Upper lobe of right lung (tissue), 1 donor: ENCODE data around the gene KCTD1. TPM values are rescaled to one million over a fixed set of nuclear protein-coding genes. Genes with fewer than 3 reads are reported as not detected.

Experiments used
- ATAC-seq: fragments of 200-7000 bp; cut with Tn5 transposase; one replicate; pipeline ENCODE4 v1.9.1; 2020; ENCODE audit warnings: mild to moderate bottlenecking, moderate library complexity
- DNase-seq: peaks from one replicate; pipeline ENCODE4 v3.0.0-alpha.2; 2020
- H3K27ac ChIP-seq: fragments of 200-600 bp; one replicate; pipeline ENCODE4 v1.8.0; 2022
- H3K27me3 ChIP-seq: fragments of 200-600 bp; one replicate; pipeline ENCODE4 v1.8.0; 2022; ENCODE audit warnings: mild to moderate bottlenecking
- H3K36me3 ChIP-seq: fragments of 200-600 bp; one replicate; pipeline ENCODE4 v1.8.0; 2022
- H3K4me1 ChIP-seq: fragments of 200-600 bp; one replicate; pipeline ENCODE4 v1.8.0; 2022
- H3K4me3 ChIP-seq: fragments of 200-600 bp; one replicate; pipeline ENCODE4 v1.8.0; 2022; ENCODE audit warnings: mild to moderate bottlenecking
- H3K9me3 ChIP-seq: fragments of 200-600 bp; one replicate; pipeline ENCODE4 v1.8.0; 2022
- intact Hi-C: fragments of 100-400 bp; cut with DNase I; formaldehyde crosslinking; loops from one replicate; pipeline ENCODE4 v1.11.0; 2022
- total RNA-seq: library from RNA; stranded (reverse); fragmentation: NEBNext Ultra II Directional; extraction: Animal tissue kit (Norgen Biotek cat#: 25700); gene quantifications from one replicate; pipeline ENCODE4 v1.2.1, GENCODE V29; 2021
- TF ChIP-seq, protein P1 (sequence below): fragments of 200-600 bp; IDR thresholded peaks from one replicate; pipeline ENCODE4 v1.8.0; 2022; ENCODE audit warnings: antibody characterized with exemption
- donor health status: DM: no; HTN: yes; CAD: no; lungs with severe emphysema.

Gene KCTD1
- total RNA-seq, 1 donor from 2014 or later: 9.8 TPM

DNA sequence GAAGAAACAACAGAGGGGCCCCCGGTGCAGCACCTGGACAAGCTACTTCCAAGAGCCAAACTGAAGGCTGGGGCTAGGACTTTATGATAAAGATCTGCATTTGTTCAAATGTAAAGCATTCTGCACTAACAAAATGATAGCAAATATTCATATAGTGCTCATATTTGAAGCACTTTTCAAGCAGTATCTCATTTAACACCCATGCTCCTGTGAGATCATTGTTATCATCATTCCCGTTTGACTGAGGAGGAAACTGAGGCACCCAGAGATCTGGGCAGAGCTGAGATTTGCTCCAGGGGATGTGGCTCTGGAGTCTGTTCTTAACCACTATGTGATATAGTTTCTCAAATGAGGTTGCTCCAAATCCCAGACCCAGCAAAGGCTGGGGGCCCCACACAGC lies 9.8 kb downstream of the KCTD1 start:
- H3K36me3 ChIP-seq: no peaks in the 10 kb centered on the region
- peaks cover 3% of the 10 kb centered on the region for H3K4me1 ChIP-seq
- H3K9me3 ChIP-seq: no peaks in the 10 kb centered on the region
- DNase-seq (no peak), ATAC-seq (no peak)
- TF ChIP-seq, protein P1, sequence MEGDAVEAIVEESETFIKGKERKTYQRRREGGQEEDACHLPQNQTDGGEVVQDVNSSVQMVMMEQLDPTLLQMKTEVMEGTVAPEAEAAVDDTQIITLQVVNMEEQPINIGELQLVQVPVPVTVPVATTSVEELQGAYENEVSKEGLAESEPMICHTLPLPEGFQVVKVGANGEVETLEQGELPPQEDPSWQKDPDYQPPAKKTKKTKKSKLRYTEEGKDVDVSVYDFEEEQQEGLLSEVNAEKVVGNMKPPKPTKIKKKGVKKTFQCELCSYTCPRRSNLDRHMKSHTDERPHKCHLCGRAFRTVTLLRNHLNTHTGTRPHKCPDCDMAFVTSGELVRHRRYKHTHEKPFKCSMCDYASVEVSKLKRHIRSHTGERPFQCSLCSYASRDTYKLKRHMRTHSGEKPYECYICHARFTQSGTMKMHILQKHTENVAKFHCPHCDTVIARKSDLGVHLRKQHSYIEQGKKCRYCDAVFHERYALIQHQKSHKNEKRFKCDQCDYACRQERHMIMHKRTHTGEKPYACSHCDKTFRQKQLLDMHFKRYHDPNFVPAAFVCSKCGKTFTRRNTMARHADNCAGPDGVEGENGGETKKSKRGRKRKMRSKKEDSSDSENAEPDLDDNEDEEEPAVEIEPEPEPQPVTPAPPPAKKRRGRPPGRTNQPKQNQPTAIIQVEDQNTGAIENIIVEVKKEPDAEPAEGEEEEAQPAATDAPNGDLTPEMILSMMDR: no peak
- intact Hi-C loops: no loop called here
- no peak overlapping the region for H3K27ac ChIP-seq
- no peaks in the 10 kb centered on the region for H3K27me3 ChIP-seq
- H3K4me3 ChIP-seq: no peak overlapping the region

DNA sequence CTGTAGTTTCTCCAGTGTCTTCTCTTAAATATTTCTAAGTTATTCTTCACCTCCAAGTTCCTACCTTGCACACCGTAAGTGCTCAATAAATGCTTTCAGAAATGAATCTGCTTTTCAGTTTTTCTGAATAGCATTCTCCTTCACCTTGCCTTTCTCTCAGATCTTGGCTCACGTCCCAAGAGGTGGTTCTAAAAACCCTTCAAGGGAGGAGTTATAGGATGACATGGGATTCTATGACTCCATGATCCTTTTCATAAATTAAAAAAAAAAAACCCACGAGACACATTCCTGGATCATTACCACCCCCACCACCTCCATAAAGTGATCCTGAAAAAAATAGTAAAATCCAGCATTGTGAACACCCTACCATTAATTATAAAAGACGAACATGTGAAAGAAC lies 11.7 kb downstream of the KCTD1 start:
- H3K27me3 ChIP-seq: no peaks in the 10 kb centered on the region
- ATAC-seq (no peak), DNase-seq (no peak)
- TF ChIP-seq, protein P1: no peak
- no peak overlapping the region for H3K4me3 ChIP-seq
- H3K36me3 ChIP-seq: no peaks in the 10 kb centered on the region
- no peak overlapping the region for H3K27ac ChIP-seq
- H3K9me3 ChIP-seq: no peaks in the 10 kb centered on the region
- intact Hi-C loops: no loop called here
- H3K4me1 ChIP-seq: no peaks in the 10 kb centered on the region

DNA sequence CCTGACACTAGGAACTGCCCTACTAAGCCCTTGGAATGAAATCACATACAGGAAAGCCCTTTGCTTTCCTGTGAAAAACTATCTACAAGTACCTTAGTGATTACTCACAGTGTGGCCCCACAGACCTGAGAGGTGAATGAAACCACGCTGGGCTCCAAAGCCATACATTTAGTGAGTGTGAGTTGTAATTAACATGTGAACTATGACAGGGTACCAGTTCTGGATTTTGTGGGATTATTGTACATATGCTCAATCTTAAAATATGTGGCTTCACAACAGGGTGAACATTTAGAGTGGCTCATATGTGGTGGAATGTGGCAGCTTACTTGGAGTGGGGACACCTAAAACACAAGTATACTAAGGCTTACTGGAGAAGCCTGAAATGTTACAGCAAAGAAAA lies 12.3 kb downstream of the KCTD1 start:
- ATAC-seq (no peak), DNase-seq (no peak)
- no peak overlapping the region for H3K4me3 ChIP-seq
- H3K27me3 ChIP-seq: no peaks in the 10 kb centered on the region
- TF ChIP-seq, protein P1: no peak
- intact Hi-C loops: no loop called here
- H3K9me3 ChIP-seq: no peaks in the 10 kb centered on the region
- H3K36me3 ChIP-seq: no peaks in the 10 kb centered on the region
- no peak overlapping the region for H3K27ac ChIP-seq
- H3K4me1 ChIP-seq: no peaks in the 10 kb centered on the region

DNA sequence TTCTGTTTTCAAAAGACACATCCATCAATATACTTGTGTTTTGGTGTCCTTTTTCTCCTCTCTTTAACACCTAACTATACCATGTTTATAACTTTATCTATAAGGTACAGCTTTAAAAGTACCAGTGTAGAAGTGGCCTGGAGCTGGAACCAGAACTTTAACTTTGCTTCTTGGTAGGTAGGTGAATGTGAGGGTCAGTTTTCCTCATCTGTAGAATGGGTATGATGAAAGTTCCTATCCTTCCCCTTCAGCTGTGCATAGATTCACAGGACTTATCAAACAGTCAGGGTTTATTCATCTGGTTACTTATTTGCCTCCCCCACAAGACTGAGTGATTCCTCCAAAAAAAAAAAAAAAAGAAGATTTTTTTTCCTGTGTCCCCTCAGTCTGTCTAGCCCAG lies 12.7 kb downstream of the KCTD1 start:
- Histone ChIP-seq H3K4me1 (no peaks in the 10 kb centered on the region), H3K27ac (no peak overlapping the region), H3K4me3 (no peak overlapping the region), H3K27me3 (no peaks in the 10 kb centered on the region), H3K9me3 (no peaks in the 10 kb centered on the region), H3K36me3 (no peaks in the 10 kb centered on the region)
- intact Hi-C loops: no loop called here
- TF ChIP-seq, protein P1: no peak
- ATAC-seq (no peak), DNase-seq (no peak)

DNA sequence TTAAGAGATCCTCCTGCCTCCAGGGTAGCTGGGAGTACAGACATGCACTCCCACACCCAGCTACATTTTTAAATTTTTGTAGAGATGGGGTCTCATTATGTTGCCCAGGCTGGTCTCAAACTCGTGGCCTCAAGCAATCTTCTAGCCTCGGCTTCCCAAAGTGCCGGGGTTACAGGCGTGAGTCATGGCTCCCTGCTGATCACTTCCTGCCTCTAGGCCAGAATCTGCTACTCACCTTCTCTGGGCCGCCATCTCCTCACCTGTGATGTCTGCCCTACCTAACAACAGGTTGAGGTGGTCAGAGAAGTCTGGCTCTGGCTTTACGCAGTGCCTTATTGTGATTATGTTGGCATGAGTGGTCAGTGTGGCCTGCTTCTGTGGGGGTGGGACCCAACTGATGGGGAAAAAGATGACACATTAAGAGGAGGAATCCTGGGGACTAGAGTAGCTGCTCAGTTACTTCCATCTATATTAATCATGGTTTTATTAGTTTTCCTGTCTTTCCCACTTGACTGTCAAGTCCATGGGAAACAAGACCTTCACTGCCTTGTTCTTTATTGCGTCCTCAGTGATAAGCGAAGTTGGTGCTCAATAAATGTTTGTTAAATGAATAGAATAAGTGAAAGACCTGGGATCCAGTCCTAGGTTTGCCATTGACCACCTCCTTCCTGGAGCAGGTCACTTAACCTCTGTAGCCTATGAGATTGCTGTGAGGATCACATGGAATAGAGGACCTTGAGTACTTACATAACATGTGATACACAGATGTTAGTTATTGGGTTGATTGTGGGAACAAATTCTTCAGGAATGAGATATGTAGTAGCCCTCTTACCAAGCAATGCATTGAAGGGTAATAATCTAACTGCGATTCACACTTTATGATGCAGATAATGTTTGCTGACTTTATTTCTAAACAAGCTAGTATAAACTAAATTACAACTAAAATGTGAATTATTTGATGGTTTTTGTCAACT lies 15.7 kb downstream of the KCTD1 start:
- intact Hi-C loops: no loop called here
- ATAC-seq: no peak

More for the DNA sequence above, 15.7 kb downstream of the KCTD1 start:
- no peak for DNase-seq
- no peaks in the 10 kb centered on the region for H3K27me3 ChIP-seq
- H3K36me3 ChIP-seq: no peaks in the 10 kb centered on the region
- TF ChIP-seq, protein P1: no peak
- no peaks in the 10 kb centered on the region for H3K4me1 ChIP-seq
- H3K4me3 ChIP-seq: no peak overlapping the region
- no peak overlapping the region for H3K27ac ChIP-seq
- no peaks in the 10 kb centered on the region for H3K9me3 ChIP-seq
